Vagina (tissue), 2 donors: ENCODE measurements around the gene AGTPBP1. TPM values are rescaled to one million over a fixed set of nuclear protein-coding genes. Genes with fewer than 3 reads are reported as not detected.

Experiments used
- DNase-seq, 2 donors: peaks; one replicate each; pipeline ENCODE4 v3.0.0-alpha.2; 2017; ENCODE audit errors: extremely low spot score in 2 of 2
- H3K27ac ChIP-seq: fragments of 200-600 bp; sonication (generic); one replicate; pipeline ENCODE4 v1.5.1; 2019
- H3K27me3 ChIP-seq: fragments of 200-600 bp; sonication (generic); one replicate; pipeline ENCODE4 v1.5.1; 2019
- H3K36me3 ChIP-seq, 2 donors: fragments of 200-600 bp; sonication (generic); one replicate each; pipeline ENCODE4 v1.5.1; 2017 to 2019
- H3K4me1 ChIP-seq: fragments of 200-600 bp; sonication (generic); one replicate; pipeline ENCODE4 v1.5.1; 2019
- H3K4me3 ChIP-seq, 2 donors: fragments of 200-600 bp; sonication (generic); 1 replicate in 1 of 2; 2 replicates in 1 of 2; pipeline ENCODE4 v1.5.1; 2016 to 2019
- H3K9me3 ChIP-seq: fragments of 200-600 bp; sonication (generic); one replicate; pipeline ENCODE4 v1.5.1; 2019
- CTCF ChIP-seq, 3 experiments: fragments of 450-650 bp in 2 of 3; fragments of 200-600 bp in 1 of 3; sonication (generic) in 1 of 3; IDR thresholded peaks; one replicate each; pipeline ENCODE4 v1.5.1; 2017 to 2019; ENCODE audit warnings: antibody characterized with exemption in 3 of 3, mild to moderate bottlenecking in 2 of 3, moderate library complexity in 2 of 3
- POLR2A ChIP-seq, 2 donors: fragments of 450-650 bp; IDR thresholded peaks; one replicate each; pipeline ENCODE4 v1.6.1; 2017; ENCODE audit warnings: antibody characterized with exemption in 2 of 2, mild to moderate bottlenecking in 2 of 2, moderate library complexity in 2 of 2
- POLR2AphosphoS5 ChIP-seq, 2 donors: sonication (generic); formaldehyde crosslinking; IDR thresholded peaks; one replicate each; pipeline ENCODE4 v1.9.0; 2017; ENCODE audit warnings: antibody characterized with exemption in 2 of 2, mild to moderate bottlenecking in 2 of 2, low read depth in 1 of 2; ENCODE audit not compliant: insufficient read depth in 1 of 2
- intact Hi-C: fragments of 100-400 bp; cut with DNase I; formaldehyde crosslinking; loops from one replicate; pipeline ENCODE4 v1.15.1; 2023
- total RNA-seq: library from RNA; depleted of rRNA; stranded (reverse); fragments of >200 nt; gene quantifications from one replicate; pipeline ENCODE4 v1.2.3, GENCODE V29; 2016

Gene AGTPBP1
- total RNA-seq, 1 donor from 2014 or later: 12.3 TPM

GRCh38 chr9:85738509-85738908 lies 3.2 kb downstream of the AGTPBP1 start:
- no peak for DNase-seq
- Histone ChIP-seq H3K36me3 (no peaks in the 10 kb centered on the region), H3K27ac (no peak overlapping the region), H3K4me1 (peaks cover 21% of the 10 kb centered on the region), H3K9me3 (no peaks in the 10 kb centered on the region), H3K4me3 (no peak overlapping the region), H3K27me3 (no peaks in the 10 kb centered on the region)
- TF ChIP-seq CTCF (IDR thresholded peaks at IDR 0.05) (no peak), POLR2AphosphoS5 (IDR thresholded peaks at IDR 0.05; ENCODE audit: insufficient read depth in 1 of 2, low read depth in 1 of 2) (no peak), POLR2A (IDR thresholded peaks at IDR 0.05) (no peak)
- intact Hi-C loops: no loop called here

DNA sequence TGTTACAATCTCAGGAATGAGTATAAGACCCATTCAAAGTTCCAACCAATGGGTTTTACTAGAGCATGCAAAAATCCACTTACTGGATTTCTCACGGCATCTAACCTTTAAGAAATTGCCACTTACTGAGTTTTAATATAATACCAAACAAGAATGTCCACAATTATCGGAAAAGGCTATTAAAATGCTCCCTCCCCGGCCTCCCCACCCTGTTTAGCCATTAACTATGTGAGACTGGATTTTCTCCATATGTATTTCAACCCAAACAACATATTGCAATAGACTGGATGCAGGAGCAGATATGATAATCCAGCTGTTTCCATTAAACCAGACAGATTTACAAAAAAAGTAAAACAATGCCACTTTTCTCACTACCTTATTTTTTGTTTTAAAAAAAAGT lies 4.1 kb downstream of the AGTPBP1 start:
- intact Hi-C loops: no loop called here
- Histone ChIP-seq H3K9me3 (no peaks in the 10 kb centered on the region), H3K4me1 (peaks cover 19% of the 10 kb centered on the region), H3K36me3 (no peaks in the 10 kb centered on the region), H3K27me3 (no peaks in the 10 kb centered on the region), H3K27ac (no peak overlapping the region), H3K4me3 (no peak overlapping the region)
- no peak for DNase-seq
- TF ChIP-seq POLR2AphosphoS5 (IDR thresholded peaks at IDR 0.05; ENCODE audit: insufficient read depth in 1 of 2, low read depth in 1 of 2) (no peak), POLR2A (IDR thresholded peaks at IDR 0.05) (no peak), CTCF (IDR thresholded peaks at IDR 0.05) (no peak)

DNA sequence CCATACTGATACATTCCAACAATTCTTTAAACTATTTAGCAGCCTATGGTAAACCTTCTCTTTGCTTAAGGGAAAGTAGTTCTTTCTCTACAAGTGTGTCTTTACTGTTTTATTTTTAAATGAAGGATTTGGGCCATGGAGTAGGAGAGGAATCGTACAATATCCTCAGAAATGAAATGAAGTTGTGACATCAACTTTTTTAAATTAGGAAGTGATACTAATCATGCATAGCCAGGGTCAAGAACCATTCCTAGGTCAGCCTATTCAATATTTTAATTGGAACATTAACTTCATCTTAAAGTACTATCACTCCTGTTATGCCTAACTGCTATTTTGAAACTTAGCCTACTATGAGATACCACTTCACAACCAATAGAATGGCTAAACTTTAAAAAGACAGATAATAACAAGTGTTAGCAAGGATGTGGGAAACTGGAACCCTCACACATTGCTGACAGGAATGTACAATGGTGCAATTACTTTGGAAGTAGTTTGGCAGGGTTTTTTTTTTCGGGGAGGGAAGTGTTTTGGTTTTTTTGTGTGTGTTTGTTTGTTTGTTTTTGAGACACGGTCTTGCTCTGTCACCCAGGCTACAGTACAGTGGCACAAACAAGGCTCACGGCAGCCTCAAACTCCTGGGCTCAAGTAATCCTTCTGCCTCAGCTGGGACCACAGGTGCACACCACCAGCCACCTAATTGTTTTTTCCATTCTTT lies 10.7 kb downstream of the AGTPBP1 start:
- no peaks in the 10 kb centered on the region for H3K36me3 ChIP-seq
- no peaks in the 10 kb centered on the region for H3K4me1 ChIP-seq
- no peaks in the 10 kb centered on the region for H3K9me3 ChIP-seq
- no peaks in the 10 kb centered on the region for H3K27me3 ChIP-seq
- no peak for DNase-seq
- TF ChIP-seq CTCF (IDR thresholded peaks at IDR 0.05): no peak
- TF ChIP-seq POLR2AphosphoS5 (IDR thresholded peaks at IDR 0.05; ENCODE audit: insufficient read depth in 1 of 2, low read depth in 1 of 2): no peak
- no peak for TF ChIP-seq POLR2A (IDR thresholded peaks at IDR 0.05)
- no peak overlapping the region for H3K4me3 ChIP-seq
- intact Hi-C loops: no loop called here
- no peak overlapping the region for H3K27ac ChIP-seq

GRCh38 chr9:85729882-85730281 lies 11.9 kb downstream of the AGTPBP1 start:
- Histone ChIP-seq H3K4me3 (no peak overlapping the region), H3K27ac (no peak overlapping the region), H3K4me1 (no peaks in the 10 kb centered on the region), H3K36me3 (no peaks in the 10 kb centered on the region), H3K27me3 (no peaks in the 10 kb centered on the region), H3K9me3 (no peaks in the 10 kb centered on the region)
- no peak for TF ChIP-seq POLR2A (IDR thresholded peaks at IDR 0.05)
- TF ChIP-seq POLR2AphosphoS5 (IDR thresholded peaks at IDR 0.05; ENCODE audit: insufficient read depth in 1 of 2, low read depth in 1 of 2): no peak
- TF ChIP-seq CTCF (IDR thresholded peaks at IDR 0.05): no peak
- intact Hi-C loops: no loop called here
- DNase-seq: no peak

DNA sequence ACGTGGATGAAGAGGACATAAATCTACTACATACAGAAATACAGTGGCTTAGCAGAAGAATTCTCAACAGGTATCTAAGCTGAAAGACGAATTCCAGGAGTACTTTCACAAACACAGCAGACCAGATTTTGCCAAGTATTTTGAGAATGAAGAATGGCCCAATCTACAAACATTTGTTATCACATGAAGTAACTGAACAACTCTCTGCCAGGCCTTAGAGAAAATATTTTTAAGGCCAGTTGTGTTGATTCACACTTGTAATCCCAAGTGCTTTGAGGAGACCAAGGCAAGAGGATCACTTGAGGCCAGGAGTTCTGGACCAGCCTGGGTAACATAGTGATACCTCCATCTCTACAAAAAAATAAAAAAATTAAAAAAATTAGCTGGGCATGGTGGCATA lies 14.3 kb downstream of the AGTPBP1 start:
- H3K9me3 ChIP-seq: no peaks in the 10 kb centered on the region
- H3K27me3 ChIP-seq: no peaks in the 10 kb centered on the region
- no peak for DNase-seq
- TF ChIP-seq POLR2AphosphoS5 (IDR thresholded peaks at IDR 0.05; ENCODE audit: insufficient read depth in 1 of 2, low read depth in 1 of 2) (no peak), CTCF (IDR thresholded peaks at IDR 0.05) (no peak)
- no peak overlapping the region for H3K27ac ChIP-seq
- H3K4me1 ChIP-seq: no peaks in the 10 kb centered on the region
- H3K36me3 ChIP-seq: no peaks in the 10 kb centered on the region
- intact Hi-C loops: no loop called here
- H3K4me3 ChIP-seq: no peak overlapping the region
